GM20000 (cell line): ENCODE measurements around the gene GAREM2.

ENCODE experiments used
- DNase-seq: peaks from one replicate; pipeline ENCODE4 v3.0.0; 2012; ENCODE audit warnings: low spot score
- CTCF ChIP-seq: IDR thresholded peaks from 2 replicates; pipeline ENCODE4 v1.5.1; 2012; ENCODE audit warnings: mild to moderate bottlenecking, control low read depth; ENCODE audit errors: extremely low read depth, missing control alignments

Gene GAREM2

GRCh38 chr2:26172871-26173775 lies at the start of gene GAREM2:
TSS of gene GAREM2 (plus strand) at chr2:26173088. CDS start at chr2:26173221, 133 bp downstream.
- peak; percentile 67 for DNase-seq

GRCh38 chr2:26123426-26123825 lies 49.5 kb upstream of the GAREM2 start:
- DNase-seq = no peak
- no peak for TF ChIP-seq CTCF

More at GRCh38 chr2:26172871-26173775, at the start of gene GAREM2:
- TF ChIP-seq CTCF = no peak

- DNase-seq = no peak
- no peak for TF ChIP-seq CTCF
These were observed 46.8 kb upstream of the GAREM2 start for GRCh38 chr2:26126074-26126473.

GRCh38 chr2:26128176-26128575 lies 44.7 kb upstream of the GAREM2 start:
- TF ChIP-seq CTCF = no peak
- DNase-seq = no peak

- TF ChIP-seq CTCF = no peak
- no peak for DNase-seq
These were observed 42.1 kb upstream of the GAREM2 start for GRCh38 chr2:26130763-26131162.

GRCh38 chr2:26136451-26136850 lies 36.4 kb upstream of the GAREM2 start:
- TF ChIP-seq CTCF = no peak
- no peak for DNase-seq
